Gastroesophageal sphincter (tissue), 3 donors: ENCODE results near the gene CPSF3.

Experiments
- POLR2A ChIP-seq, 2 donors: fragments of 450-650 bp; IDR thresholded peaks; one replicate each; pipeline ENCODE4 v1.6.1; 2017; ENCODE audit warnings: antibody characterized with exemption in 2 of 2, mild to moderate bottlenecking in 2 of 2, moderate library complexity in 1 of 2
- TF ChIP-seq, protein P1 (sequence below), 4 experiments: fragments of 200-600 bp in 2 of 4; fragments of 450-650 bp in 2 of 4; sonication (generic) in 1 of 4; IDR thresholded peaks; one replicate each; pipeline ENCODE4 v1.5.1; 2017 to 2019; ENCODE audit warnings: antibody characterized with exemption in 4 of 4, mild to moderate bottlenecking in 2 of 4, moderate library complexity in 2 of 4

DNA sequence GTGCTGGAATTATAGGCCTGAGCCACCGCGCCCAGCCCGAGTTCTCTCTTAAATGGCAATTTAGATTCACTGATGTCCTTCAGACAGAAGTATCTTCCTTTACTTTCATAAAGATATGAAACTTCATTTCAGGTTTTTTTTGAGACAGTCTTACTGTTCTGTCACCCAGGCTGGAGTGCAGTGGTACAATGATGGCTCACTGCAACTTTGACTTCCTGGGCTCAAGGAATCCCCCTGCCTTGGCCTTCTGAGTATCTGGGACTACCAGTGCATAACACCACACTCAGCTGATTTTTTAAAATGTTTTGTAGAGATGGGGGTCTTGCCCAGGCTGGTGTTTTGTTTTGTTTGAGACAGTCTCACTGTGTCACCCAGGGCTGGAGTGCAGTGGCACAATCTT, 13.3 kb upstream of the CPSF3 start:
- TF ChIP-seq, protein P1, sequence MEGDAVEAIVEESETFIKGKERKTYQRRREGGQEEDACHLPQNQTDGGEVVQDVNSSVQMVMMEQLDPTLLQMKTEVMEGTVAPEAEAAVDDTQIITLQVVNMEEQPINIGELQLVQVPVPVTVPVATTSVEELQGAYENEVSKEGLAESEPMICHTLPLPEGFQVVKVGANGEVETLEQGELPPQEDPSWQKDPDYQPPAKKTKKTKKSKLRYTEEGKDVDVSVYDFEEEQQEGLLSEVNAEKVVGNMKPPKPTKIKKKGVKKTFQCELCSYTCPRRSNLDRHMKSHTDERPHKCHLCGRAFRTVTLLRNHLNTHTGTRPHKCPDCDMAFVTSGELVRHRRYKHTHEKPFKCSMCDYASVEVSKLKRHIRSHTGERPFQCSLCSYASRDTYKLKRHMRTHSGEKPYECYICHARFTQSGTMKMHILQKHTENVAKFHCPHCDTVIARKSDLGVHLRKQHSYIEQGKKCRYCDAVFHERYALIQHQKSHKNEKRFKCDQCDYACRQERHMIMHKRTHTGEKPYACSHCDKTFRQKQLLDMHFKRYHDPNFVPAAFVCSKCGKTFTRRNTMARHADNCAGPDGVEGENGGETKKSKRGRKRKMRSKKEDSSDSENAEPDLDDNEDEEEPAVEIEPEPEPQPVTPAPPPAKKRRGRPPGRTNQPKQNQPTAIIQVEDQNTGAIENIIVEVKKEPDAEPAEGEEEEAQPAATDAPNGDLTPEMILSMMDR (IDR thresholded peaks at IDR 0.05): no peak
- no peak for TF ChIP-seq POLR2A (IDR thresholded peaks at IDR 0.05)
